GM21381 (cell line): ENCODE measurements around the gene MAPT.

ENCODE experiments used
- ATAC-seq: cut with Tn5 transposase; IDR thresholded peaks from one replicate; pipeline ENCODE4 v1.9.1; 2021; ENCODE audit warnings: mild to moderate bottlenecking, moderate library complexity; ENCODE audit not compliant: unreplicated experiment

Gene MAPT

GRCh38 chr17:46044286-46044928 lies 150.1 kb downstream of the MAPT start:
- ATAC-seq, result no peak

DNA sequence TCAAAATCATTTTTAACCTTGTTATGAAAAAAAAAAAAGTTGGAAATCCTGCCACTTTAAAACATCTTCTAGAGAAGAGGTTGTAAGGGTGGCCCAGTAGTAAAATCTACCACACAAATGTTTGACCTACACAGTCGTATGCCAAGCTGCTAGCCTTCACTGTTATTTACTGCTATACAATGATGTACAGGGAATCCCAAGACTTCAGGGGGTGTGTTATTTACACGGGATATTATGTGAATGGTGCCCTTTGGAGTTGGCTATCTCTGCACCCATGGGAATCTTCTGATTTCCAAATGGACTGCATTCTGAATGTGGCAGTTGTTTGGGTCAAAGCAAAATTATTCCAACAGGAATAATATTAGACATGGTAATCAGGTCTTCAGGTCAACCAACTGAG lies 150.6 kb downstream of the MAPT start:
- no peak for ATAC-seq

GRCh38 chr17:46045639-46046038 lies 151.3 kb downstream of the MAPT start:
- no peak for ATAC-seq

DNA sequence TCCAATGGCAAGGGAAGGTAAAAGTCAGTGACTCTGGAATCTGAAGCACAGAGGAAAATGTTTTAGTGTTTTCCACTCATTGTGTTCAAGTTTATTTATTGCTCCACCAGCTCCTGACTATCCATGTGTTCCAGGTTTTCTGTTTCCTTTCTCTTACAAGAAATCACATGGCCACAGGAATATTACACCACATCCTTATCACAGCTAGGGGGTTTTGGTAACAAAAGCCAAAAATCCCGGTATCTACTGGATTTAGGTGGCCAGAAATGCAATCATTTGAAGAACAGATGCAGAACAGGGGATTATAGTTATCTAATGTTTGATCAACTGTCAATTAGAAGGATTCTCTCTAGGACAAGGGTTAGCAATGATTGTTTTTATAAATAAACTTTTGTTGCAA lies 152.6 kb downstream of the MAPT start:
- no peak for ATAC-seq

- no peak for ATAC-seq
Measured at GRCh38 chr17:46047398-46047797, 153.0 kb downstream of the MAPT start.

DNA sequence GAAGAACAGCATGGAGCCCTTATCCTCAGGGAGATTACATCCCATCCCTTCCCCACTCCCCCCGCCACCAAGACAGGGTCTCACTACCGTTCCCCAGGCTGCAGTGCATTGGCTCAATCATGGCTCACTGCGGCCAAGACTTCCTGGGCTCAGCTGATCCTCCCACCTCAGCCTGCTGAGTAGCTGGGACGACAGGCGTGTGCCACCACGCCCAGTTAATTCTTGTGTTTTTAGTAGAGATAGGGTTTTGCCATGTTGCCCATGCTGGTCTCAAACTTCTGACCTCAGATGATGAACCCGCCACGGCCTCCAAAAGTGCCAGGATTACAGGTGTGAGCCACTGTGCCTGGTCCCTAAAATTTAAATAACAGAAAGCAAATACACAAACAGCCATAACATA lies 153.5 kb downstream of the MAPT start:
- ATAC-seq, result no peak

DNA sequence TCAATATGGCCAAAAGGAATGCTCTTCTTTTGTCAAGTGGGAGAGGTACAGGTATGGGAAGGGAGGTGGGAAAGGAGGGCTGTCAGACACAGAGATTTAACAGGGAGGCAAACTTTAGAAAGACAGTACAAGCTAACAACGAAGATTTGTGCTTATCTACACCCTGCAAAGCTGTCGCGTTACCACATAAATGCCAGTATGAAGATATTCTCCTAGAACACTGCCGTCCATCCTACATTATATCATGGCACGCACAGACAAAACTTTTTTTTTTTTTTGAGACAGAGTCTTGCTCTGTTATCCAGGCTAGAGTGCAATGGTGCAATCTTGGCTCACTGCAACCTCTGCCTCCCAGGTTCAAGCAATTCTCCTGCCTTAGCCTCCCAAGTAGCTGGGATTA lies 155.3 kb downstream of the MAPT start:
- no peak for ATAC-seq

DNA sequence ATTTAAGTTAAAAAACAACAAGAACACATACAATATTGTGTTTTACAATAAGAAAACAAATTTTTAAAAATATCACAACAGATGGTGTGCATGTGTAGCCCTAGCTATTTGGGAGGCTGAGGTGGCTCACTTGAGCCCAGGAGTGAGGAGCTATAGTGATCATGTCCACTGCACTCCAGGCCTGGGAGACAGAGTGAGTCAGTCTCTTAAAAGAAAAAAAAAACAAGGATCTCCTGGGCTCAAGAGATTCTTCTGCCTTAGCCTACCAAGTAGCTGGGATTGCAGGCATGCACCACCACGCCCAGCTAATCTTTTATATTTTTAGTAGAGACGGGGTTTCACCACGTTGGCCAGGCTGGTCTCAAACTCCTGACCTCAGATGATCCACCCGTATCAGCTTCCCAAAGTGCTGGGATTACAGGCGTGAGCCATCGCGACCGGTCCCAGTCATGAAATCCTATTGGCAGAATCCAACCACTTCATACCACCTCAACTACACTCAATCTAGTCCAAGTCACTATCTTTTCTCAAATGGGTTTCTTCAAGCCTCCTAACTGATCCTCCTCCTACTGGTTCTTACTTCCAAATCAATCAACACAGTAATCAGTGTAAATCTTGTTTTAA lies 159.7 kb downstream of the MAPT start:
- ATAC-seq, result no peak

- ATAC-seq, result no peak
Measured at GRCh38 chr17:46056800-46057304, 162.5 kb downstream of the MAPT start.

DNA sequence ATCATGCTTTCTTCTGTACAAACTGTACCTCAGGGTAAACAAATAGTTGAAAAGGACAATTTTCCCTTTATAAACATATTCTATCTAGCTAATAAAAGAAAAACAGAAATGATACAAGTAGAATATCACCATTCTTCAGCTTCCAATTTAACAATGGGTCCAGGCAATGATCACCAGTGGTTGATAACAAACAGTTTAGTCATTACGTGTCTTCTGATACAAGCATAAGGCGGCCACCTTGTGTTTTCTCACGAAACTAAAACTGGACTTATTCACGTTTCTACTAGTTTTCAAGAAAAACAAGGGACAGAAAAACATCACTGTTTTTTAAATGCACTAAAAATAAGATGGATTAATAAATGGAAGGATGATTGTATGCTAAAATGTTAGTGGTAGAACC lies 163.0 kb downstream of the MAPT start:
- ATAC-seq, result no peak

GRCh38 chr17:46059486-46059885 lies 165.1 kb downstream of the MAPT start:
- no peak for ATAC-seq

DNA sequence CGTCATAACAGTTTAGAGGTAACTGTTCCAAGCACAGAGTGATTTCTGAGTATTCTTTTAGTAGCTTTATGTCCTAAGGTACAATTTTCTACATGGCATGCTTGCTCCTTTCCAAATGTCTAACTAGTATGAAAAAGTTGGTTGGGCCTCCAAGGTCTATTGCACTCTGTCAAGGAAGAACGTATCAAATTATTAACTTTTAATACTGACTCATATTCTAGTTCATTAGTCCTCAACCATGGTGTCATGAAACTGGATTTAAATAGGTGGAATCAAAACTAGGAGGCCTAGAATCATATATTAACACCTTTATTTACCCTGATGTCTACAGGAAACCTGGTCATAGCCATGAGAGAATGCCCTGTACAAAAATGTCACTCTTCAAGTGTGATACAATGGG lies 166.1 kb downstream of the MAPT start:
- no peak for ATAC-seq

GRCh38 chr17:46061435-46061834 lies 167.1 kb downstream of the MAPT start:
- no peak for ATAC-seq

GRCh38 chr17:46063241-46063640 lies 168.9 kb downstream of the MAPT start:
- no peak for ATAC-seq

GRCh38 chr17:46064460-46064859 lies 170.1 kb downstream of the MAPT start:
- no peak for ATAC-seq

DNA sequence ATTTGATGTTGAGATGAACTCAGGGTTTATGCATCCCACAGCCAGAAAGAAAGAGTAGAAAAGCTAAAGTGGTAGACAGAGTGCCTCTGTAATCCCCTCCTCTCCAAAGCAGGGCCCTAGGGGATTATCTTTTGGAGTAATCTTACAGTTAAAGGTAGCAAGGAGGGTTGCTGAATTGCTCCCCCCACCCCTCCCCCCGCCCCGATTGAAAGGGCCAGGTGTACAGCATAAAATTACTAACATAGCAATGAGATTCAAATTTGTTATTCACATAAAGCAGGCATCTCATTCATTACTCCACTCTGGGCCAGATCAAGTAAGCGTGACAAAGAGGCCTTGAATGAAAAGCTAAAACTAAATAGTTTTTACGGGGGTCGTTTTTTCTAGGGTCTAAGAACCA lies 177.4 kb downstream of the MAPT start:
- ATAC-seq, result no peak

DNA sequence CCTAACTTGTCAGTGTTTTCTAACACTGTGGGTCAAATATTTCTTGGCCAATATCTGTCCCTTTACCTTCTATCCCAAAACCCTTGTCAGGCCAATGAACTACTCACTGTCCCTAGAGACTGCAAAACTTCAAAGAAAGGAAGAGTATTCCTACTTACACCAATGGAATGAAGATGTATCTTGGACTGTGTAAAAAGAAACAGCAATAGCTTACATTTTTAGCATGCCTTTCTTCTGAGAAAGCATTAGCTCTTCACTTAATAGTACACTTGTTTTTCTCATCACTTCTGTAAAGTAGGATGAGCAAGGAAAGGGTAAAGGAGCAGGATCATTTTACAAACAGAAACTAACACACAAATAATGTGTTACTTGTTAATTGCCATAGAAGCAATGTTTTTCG lies 178.6 kb downstream of the MAPT start:
- ATAC-seq, result no peak

- no peak for ATAC-seq
Measured at GRCh38 chr17:46074540-46074939, 180.2 kb downstream of the MAPT start.
